ENCODE measurements around the gene DCAF5. TPM values are rescaled to one million over a fixed set of nuclear protein-coding genes. Genes with fewer than 3 reads are reported as not detected.
"Not testable (repeated sequence)": the region's sequence is repeated elsewhere in the genome, so short reads cannot be mapped to it uniquely, and the experiment has no call there.

DCAF5 gene
- polyA plus RNA-seq, 12 donors = 37.4 to 61.2 (median 45.2) TPM; not detected in 1

- DNase-seq = no peak
These were observed 75.1 kb downstream of the DCAF5 start for GRCh38 chr14:69077841-69078240.

DNA sequence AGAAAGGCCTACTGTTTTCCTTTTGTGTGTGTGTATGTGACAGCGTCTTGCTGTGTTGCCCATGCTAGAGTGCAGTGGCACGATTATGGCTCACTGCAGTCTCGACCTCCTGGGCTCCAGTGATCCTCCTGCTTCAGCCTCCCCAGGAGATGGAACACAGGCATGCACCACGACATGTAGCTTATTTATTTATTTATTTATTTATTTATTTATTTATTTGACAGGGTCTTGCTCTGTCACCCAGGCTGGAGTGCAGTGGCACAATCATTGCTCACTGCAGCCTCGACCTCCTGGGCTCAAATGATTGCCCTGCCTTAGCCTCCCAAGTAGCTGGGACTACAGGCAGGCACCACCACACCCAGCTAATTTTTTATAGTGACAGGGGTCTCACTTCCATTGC lies 75.7 kb downstream of the DCAF5 start:
- DNase-seq = not testable (repeated sequence)

GRCh38 chr14:69076341-69076740 lies 76.6 kb downstream of the DCAF5 start:
- no peak for DNase-seq

GRCh38 chr14:69073915-69074314 lies 79.0 kb downstream of the DCAF5 start:
- DNase-seq = no peak

- no peak for DNase-seq
These were observed 79.5 kb downstream of the DCAF5 start for GRCh38 chr14:69073429-69073828.

DNA sequence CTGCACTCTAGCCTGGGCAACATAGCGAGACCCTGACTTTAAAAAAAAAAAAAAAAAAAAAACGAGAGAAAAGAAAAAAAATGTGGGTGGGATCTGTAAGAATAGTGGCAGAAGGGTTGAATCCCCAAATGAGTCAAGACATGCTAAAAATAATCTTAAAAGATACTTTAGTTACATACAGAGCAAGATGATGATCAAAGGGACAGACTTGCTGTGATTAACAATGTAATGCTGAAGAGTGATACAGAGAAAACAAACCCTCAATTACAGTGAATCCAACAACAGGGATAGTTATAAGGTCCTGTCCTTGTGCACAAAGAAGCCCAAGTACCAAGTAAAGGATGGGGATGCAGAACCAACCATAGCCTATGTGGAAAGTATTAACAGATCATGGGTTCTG lies 80.3 kb downstream of the DCAF5 start:
- no peak for DNase-seq

DNA sequence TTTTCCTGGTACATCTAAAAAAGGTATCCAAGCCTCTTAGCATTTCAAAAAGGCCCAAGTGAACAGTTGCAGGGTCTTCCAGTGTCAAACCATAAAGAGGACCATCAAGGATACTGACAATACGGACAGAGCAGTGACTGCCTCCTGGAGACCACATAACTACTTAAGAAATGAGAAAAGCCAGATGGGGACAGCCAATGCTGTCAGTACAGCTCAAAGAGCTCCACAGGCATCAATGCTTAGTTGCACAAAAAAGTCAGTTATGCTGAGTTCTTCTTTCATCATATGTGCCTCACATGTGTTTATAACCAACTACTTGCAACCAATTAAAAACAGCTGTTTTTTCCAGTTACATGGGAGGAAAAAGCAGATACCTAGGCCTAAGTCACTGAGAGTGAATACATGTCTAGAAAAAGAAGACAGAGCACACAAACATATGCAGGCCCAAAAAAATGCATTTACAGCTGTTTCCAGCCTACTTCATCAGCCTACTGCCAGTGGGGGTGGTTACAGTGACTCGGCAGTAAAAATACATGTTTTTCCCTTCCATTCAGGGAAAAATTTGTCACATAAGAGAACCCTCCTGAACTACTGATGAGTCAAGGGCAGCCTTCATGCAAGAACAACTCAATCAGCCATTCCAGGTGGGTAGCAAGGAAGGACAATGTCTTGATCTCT lies 84.0 kb downstream of the DCAF5 start:
- no peak for DNase-seq

- DNase-seq = no peak
These were observed 86.3 kb downstream of the DCAF5 start for GRCh38 chr14:69066396-69067171.

DNA sequence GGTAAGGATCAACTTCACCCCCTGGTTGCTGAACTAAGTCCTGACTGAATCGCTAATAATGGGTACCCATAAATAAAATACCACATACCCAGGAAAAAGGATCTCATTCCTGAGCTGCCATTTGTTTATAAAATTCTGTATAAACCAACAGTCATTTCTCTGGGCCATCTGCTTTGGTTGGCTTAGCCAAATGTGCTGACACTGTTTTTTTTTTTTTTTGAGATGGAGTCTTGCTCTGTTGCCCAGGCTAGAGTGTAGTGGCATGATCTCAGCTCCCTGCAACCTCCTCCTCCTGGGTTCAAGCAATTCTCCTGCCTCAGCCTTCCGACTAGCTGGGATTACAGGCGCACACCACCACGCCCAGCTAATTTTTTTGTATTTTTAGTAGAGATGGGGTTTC lies 87.0 kb downstream of the DCAF5 start:
- DNase-seq = not testable (repeated sequence)

DNA sequence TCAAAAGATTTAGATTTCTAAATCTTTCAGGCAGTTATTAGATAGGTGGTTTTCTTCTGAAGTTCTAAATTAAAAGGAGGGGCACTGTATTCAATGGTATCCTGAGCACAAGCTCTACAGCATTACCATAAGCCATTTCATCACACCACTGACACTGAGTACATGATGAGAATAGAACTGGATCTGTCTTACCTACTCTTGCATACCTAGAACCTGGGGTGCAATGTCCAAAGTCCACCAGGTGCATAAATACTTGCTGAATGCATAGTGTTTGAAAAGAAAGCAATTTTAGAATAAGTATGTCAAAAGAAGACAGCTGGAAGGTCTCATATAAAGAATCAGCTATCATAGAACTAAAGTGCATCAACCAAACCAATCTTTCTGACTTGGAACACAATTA lies 88.3 kb downstream of the DCAF5 start:
- DNase-seq = no peak

- no peak for DNase-seq
These were observed 93.0 kb downstream of the DCAF5 start for GRCh38 chr14:69059658-69060623.

DNA sequence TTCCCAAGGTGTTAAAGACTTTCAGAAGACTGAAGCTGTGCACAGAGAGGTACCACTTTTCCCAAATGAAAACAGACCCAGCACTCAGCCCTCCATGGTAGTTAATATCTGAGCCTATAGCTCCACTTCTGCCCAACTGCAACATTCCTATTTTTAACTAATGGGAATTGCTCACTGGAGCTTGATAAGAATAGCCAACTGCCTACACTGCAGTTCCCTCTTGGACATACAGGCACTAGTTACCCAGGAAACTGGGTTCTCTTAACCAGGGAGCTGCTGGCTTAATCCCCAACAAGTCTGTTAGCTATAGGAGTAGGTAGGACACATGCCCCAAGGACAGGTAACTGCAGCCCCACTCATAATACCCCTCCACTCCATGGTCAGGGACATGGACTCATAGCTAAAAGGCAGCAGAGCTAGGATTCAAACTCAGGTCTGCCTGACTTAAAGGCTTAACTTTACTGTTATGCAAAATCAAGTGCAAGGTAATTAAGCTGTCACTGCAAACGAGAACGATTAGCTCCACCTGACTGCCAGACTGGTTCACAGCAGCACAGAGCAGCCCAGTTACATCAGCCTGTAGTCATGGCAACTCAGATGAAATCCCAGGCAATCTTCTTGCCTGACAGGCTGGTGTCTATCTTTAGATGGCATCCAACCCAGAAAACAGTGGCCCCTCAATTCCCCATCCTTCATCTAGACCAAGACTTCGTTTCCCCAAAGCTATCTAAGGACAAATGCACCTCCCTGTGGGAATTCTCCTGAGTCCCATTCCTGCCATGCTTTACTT lies 96.7 kb downstream of the DCAF5 start:
- DNase-seq = no peak

- DNase-seq = no peak
These were observed 97.8 kb downstream of the DCAF5 start for GRCh38 chr14:69055125-69055524.

DNA sequence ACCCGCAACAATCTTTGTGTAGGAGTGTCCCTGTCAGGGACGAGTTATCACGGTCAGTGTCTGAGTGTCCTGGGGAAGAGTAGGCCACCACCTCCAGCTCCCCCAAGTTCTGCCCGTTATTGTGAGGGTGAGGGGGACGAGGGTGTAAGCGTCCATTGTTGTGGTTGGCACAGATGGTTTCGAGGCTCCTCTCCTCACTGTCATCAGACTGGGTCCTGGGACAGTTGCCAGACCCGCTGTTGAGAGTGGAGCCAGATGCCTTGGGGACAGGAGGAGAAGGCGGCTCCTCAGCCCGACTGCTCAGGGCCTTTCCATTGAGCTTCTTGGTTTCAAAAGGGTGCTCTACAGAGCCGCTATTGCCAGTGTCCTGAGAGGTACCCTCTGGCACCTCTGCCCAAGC lies 98.9 kb downstream of the DCAF5 start:
- DNase-seq = no peak

DNA sequence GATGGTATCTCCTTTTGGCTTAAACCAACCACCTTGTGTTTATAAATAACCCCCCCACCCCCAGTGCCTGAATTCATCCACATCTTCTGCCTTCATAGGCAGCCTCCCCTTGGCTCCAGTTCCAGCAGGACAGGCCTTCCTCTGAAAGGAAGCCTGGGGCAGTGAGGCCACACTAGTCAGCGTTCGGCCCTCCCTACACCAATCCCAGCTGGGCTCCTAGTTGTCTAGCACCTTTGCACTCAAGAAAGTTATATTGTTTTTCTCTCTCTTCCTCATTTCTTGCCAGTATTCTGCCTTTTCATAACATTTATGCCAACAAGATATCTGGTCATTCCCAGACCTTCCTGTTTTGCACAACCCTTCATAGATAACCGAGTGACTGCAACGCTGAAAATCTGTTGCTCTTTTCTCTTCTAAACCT lies 100.7 kb downstream of the DCAF5 start:
- DNase-seq = no peak

DNA sequence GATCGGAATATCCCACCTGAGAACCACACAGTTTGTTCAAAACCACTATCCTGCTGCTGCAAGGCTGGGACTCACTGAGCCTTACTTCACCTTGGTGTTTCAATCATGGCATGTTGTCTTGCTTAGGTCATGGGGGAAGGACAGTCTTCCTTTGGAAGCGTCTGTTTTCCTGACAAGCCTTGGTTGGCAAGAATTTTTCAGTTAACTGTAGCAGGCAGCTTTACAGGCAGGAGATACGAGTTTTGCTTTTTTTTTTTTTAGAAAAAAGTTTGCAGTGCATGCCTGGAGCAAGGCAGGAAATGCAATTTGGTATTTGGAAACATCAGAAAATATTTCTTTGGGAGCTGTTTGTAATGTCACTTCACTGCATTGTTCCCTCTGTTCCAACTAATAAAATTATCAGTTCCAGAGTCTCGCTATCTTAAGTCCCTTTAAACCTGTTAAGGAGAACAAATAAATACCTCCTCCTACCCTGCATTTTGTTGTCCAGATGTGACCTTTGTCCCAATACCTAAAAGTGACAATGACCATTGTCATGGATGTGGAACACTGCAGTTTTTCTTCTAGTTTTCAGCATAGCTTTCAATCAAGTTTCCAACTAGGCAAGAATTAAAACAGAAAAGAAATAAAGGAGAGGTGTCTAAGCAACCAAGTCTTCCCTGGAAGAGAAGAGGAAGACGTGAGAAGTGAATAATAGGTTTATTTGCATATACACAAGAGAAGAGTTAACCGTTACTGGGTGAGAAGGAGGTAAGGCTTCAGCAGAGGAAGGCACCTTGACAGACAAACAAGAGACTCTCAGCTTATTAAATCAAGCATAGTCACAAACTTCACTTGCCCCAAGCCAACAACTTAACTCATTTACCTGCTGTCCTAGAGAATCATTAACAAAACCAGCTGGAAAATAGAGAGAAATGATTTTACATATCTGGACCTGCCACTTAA lies 102.4 kb downstream of the DCAF5 start:
- DNase-seq = no peak

DNA sequence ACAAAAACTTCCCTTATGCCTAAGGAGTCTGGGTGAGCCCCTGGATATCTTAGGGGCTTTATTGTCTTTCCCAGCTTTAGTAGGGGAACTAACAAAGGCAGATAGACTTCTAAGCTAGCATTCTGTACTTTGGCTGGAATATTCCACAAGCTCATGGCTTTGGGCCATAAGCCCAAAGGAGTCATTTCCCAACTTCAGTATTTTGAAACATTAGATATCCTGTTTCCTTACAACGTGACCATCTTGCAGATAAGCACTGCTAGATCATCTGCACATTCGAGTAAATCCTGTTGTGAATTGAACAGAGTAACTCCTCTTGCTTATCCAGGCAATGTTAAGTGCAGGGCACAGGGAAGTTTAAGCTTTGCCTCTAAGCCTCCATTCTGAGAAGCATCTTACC lies 103.2 kb downstream of the DCAF5 start:
- no peak for DNase-seq

GRCh38 chr14:69048456-69048855 lies 104.5 kb downstream of the DCAF5 start:
- no peak for DNase-seq

GRCh38 chr14:69047255-69047654 lies 105.7 kb downstream of the DCAF5 start:
- DNase-seq = no peak

DNA sequence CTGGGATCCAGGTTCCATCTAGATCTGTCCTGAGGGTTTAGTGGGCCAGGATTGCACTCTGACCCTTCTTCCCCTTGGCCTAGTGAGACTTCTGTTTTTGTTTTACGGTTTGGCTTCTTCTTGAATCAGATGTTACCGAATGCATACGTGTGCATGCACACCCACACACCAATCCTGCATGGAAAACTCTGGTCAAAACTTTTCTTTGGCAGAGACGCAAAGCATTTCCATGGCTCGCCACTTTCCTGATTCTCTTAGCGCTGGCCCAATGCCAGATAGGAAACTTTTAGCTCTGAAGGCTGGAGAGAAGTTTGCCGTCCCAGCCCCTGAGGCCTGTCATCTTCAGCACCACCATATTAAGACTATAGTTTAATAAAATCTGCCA lies 106.5 kb downstream of the DCAF5 start:
- DNase-seq = peak; percentile 84
